Activated CD8-positive, alpha-beta T cell treated with anti-CD3 and anti-CD28 coated beads for 36 hours (primary cell): ENCODE results near the gene ZSCAN10. TPM values are rescaled to one million over a fixed set of nuclear protein-coding genes. Genes with fewer than 3 reads are reported as not detected.

Experiments
- ATAC-seq: fragments of 200-7000 bp; cut with Tn5 transposase; one replicate; pipeline ENCODE4 v1.10.0; 2021; ENCODE audit warnings: mild to moderate bottlenecking, moderate library complexity
- CTCF ChIA-PET: fragments of 350-600 bp; sonication (Branson Sonifier 250); formaldehyde crosslinking; loops from one replicate; lab custom pipeline; 2021; ENCODE audit warnings: antibody characterized with exemption; lab: Charles Lee
- POLR2A ChIA-PET: fragments of 350-600 bp; sonication (Branson Sonifier 250); formaldehyde crosslinking; loops from one replicate; lab custom pipeline; 2021; ENCODE audit warnings: antibody characterized with exemption; lab: Charles Lee
- DNase-seq: peaks from one replicate; pipeline ENCODE4 v3.0.0-alpha.2; 2020
- H3K27ac Mint-ChIP-seq: one replicate; pipeline ENCODE4 v1.8.0; 2021; ENCODE audit warnings: mild to moderate bottlenecking, mixed read lengths
- H3K27me3 Mint-ChIP-seq: one replicate; pipeline ENCODE4 v1.8.0; 2021; ENCODE audit warnings: mixed read lengths
- H3K36me3 Mint-ChIP-seq: one replicate; pipeline ENCODE4 v1.8.0; 2021; ENCODE audit warnings: low read depth, mixed read lengths
- H3K4me1 Mint-ChIP-seq: one replicate; pipeline ENCODE4 v1.8.0; 2021; ENCODE audit warnings: low read depth, mixed read lengths
- H3K4me3 Mint-ChIP-seq: one replicate; pipeline ENCODE4 v1.8.0; 2021; ENCODE audit warnings: mild to moderate bottlenecking, moderate library complexity, mixed read lengths
- H3K9me3 Mint-ChIP-seq: one replicate; pipeline ENCODE4 v1.8.0; 2021; ENCODE audit warnings: mixed read lengths
- intact Hi-C: fragments of 100-400 bp; cut with micrococcal nuclease; formaldehyde crosslinking; loops from one replicate; pipeline ENCODE4 v1.10.0; 2022
- total RNA-seq, 2 experiments: library from RNA; stranded (reverse); gene quantifications; one replicate each; pipeline ENCODE4 v1.2.3, GENCODE V29; 2021
- TF ChIP-seq, protein P1 (sequence below): fragments of 200-600 bp; IDR thresholded peaks from one replicate; pipeline ENCODE4 v1.8.0; 2022; ENCODE audit warnings: antibody characterized with exemption, mild to moderate bottlenecking

ZSCAN10 gene
- total RNA-seq, 2 experiments from 2014 or later, result 0.09 to 0.25 TPM

DNA sequence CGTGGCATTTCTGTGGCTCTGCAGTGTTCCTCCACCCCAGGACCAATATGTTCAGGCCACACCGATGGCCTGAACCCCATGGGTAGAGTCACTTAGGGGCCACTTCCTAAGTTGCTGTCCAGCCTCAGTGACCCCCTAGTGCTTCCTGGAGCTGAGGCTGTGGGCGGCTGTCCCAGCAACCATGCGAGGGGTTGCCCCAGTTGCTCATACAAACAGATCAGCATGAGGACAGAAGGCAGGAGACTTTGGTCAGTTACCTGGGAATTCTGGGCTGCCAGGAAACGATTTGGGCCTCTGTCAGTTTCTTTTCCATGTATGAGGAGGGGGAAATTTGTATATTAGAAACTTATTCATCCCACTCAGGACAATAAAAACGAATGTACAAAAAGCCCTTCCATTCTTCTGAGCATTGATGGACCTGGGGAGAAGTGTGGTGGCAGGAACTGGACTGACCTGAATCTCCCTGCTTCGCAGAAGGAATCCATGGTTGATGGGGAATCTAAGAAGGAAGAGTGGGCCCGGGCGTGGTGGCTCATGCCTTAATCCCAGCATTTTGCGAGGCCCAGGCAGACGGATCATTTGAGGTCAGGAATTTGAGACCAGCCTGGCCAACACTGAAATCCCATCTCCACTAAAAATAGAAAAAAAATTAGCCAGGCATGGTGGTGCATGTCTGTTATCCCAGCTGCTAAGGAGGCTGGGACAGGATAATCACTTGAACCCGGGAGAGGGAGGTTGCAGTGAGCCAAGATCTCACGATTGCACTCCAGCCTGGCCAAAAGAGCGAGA lies 38.6 kb downstream of the ZSCAN10 start:
- POLR2A ChIA-PET, result interaction anchor here (0.6 to 3.5 kb wide), 6 partner anchors 9 to 74 kb away, joined by 3 to 27 read pairs (median 11); partner anchors contain the start of gene ZNF213
- H3K27me3 Mint-ChIP-seq, result no peaks in the 10 kb centered on the region
- H3K36me3 Mint-ChIP-seq, result peaks cover 10% of the 10 kb centered on the region
- ATAC-seq (no peak), DNase-seq (no peak)
- CTCF ChIA-PET, result interaction anchor here (1.0 to 14.0 kb wide), 18 partner anchors 10 to 107 kb away, joined by 3 to 288 read pairs (median 16); partner anchors contain the start of genes HCFC1R1, THOC6, ZNF213 and ZSCAN10
- H3K9me3 Mint-ChIP-seq, result no peaks in the 10 kb centered on the region
- TF ChIP-seq, protein P1, sequence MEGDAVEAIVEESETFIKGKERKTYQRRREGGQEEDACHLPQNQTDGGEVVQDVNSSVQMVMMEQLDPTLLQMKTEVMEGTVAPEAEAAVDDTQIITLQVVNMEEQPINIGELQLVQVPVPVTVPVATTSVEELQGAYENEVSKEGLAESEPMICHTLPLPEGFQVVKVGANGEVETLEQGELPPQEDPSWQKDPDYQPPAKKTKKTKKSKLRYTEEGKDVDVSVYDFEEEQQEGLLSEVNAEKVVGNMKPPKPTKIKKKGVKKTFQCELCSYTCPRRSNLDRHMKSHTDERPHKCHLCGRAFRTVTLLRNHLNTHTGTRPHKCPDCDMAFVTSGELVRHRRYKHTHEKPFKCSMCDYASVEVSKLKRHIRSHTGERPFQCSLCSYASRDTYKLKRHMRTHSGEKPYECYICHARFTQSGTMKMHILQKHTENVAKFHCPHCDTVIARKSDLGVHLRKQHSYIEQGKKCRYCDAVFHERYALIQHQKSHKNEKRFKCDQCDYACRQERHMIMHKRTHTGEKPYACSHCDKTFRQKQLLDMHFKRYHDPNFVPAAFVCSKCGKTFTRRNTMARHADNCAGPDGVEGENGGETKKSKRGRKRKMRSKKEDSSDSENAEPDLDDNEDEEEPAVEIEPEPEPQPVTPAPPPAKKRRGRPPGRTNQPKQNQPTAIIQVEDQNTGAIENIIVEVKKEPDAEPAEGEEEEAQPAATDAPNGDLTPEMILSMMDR, result no peak
- H3K4me3 Mint-ChIP-seq, result peak overlapping the region; percentile 82
- peaks cover 53% of the 10 kb centered on the region for H3K4me1 Mint-ChIP-seq
- intact Hi-C loops, result loop anchor here (2.0 kb wide), 1 partner anchor 66 kb away; no protein-coding TSS in a partner anchor
- H3K27ac Mint-ChIP-seq, result peak overlapping the region; percentile 93

DNA sequence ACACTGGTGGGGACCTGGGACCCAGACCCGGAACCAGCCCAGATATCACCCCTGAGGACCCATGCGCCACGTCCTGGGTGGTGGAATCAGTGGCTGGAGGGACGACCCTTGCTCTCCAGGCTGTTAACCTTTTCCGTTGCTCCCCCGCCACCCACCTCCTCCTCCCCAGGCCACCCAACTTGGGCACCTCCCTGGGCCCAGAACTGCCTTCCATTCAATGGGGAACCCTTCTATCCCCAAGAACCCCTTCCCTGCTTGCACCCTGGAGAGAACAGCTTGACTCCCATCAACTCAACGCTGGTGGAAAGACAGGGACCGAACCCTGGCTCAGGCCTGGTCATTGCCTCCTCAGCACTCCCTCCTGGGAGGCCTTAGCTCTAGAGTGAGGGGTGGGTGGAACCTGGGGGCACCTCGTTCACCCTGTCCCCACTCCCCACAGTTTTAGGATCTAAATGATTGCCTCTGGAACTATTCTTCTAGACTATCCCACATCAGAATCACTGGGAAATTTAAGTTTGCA lies 39.3 kb downstream of the ZSCAN10 start:
- Mint-ChIP-seq H3K27ac (peak overlapping the region; percentile 93), H3K4me3 (peak overlapping the region; percentile 82), H3K36me3 (peaks cover 15% of the 10 kb centered on the region), H3K27me3 (no peaks in the 10 kb centered on the region), H3K4me1 (peaks cover 57% of the 10 kb centered on the region), H3K9me3 (no peaks in the 10 kb centered on the region)
- POLR2A ChIA-PET, result interaction anchor here (0.7 to 3.5 kb wide), 11 partner anchors 9 to 112 kb away, joined by 3 to 27 read pairs (median 7); partner anchors contain the start of genes ZNF213 and ZSCAN10
- intact Hi-C loops, result loop anchor here (2.0 kb wide), 1 partner anchor 67 kb away; no protein-coding TSS in a partner anchor
- TF ChIP-seq, protein P1, result no peak
- DNase-seq (no peak), ATAC-seq (no peak)
- CTCF ChIA-PET, result interaction anchor here (0.6 to 14.0 kb wide), 27 partner anchors 9 to 224 kb away, joined by 3 to 288 read pairs (median 11); partner anchors contain the start of genes HCFC1R1, THOC6, ZNF213 and ZSCAN10

DNA sequence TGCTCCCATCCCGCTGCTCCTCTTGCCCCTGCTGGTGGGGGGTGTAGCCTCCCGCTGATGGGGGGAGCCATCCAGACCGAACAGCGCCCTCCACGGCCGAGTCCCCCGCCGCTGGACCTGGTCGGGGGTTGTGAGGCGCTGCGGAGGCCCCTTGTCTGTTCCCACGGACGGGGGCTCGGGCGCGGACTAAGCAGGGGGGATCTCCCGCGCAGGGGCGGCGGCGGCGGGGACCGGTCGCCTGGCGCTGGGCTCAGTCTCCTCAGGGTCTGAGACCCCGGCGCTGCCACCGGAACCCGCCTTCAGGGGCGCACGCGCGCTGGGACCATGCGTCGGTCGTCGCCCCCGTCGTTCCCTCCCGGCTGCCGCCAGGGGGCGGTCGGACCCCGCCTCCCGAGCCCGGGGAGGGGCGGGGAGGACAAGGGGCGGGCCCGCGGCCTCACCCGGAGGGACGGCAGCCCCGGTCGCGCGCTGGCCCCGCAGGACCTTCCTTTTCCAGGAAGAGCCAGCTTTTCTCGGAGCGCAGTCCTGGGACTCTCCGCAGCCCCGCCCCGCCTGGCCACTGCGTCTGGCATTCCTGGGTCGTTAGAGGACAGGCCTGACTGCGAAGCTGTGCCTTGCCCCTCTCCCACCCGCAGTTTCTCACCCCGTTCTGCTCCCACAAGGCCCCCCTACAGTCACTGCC lies 39.9 kb downstream of the ZSCAN10 start:
- no peaks in the 10 kb centered on the region for H3K27me3 Mint-ChIP-seq
- intact Hi-C loops, result no loop called here
- peak overlapping the region; percentile 93 for H3K27ac Mint-ChIP-seq
- POLR2A ChIA-PET, result interaction anchor here (0.7 to 3.5 kb wide), 18 partner anchors 8 to 112 kb away, joined by 3 to 27 read pairs (median 6); partner anchors contain the start of genes ZNF213 and ZSCAN10
- peaks cover 19% of the 10 kb centered on the region for H3K36me3 Mint-ChIP-seq
- TF ChIP-seq, protein P1, result peak; percentile 98
- H3K4me1 Mint-ChIP-seq, result peaks cover 57% of the 10 kb centered on the region
- DNase-seq (peak; percentile 87), ATAC-seq (peak; percentile 86)
- no peaks in the 10 kb centered on the region for H3K9me3 Mint-ChIP-seq
- peak overlapping the region; percentile 82 for H3K4me3 Mint-ChIP-seq
- CTCF ChIA-PET, result interaction anchor here (0.6 to 14.0 kb wide), 40 partner anchors 9 to 225 kb away, joined by 3 to 288 read pairs (median 6); partner anchors contain the start of genes HCFC1R1, THOC6, ZNF213 and ZSCAN10

DNA sequence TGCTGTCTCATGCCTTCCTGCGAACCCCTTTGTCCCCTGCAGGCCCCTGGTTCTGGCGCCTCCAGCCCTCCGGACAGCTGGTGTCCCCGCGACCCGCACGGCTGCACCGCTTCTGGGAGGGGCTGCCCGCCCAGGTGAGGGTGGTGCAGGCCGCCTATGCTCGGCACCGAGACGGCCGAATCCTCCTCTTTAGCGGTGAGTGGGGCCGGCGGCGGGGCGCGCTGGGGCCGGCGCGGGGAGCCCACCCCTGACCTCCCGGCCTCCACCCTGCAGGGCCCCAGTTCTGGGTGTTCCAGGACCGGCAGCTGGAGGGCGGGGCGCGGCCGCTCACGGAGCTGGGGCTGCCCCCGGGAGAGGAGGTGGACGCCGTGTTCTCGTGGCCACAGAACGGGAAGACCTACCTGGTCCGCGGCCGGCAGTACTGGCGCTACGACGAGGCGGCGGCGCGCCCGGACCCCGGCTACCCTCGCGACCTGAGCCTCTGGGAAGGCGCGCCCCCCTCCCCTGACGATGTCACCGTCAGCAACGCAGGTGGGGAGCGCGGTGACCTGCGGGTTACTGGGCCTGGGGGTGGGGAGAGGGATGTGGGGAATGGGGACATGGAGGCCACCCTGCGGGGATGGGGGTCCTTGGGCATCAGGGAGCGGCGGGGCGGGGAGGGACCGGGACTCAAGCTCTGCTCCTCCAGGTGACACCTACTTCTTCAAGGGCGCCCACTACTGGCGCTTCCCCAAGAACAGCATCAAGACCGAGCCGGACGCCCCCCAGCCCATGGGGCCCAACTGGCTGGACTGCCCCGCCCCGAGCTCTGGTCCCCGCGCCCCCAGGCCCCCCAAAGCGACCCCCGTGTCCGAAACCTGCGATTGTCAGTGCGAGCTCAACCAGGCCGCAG lies 40.7 kb downstream of the ZSCAN10 start:
- no peaks in the 10 kb centered on the region for H3K9me3 Mint-ChIP-seq
- peak overlapping the region; percentile 77 for H3K27ac Mint-ChIP-seq
- H3K27me3 Mint-ChIP-seq, result no peaks in the 10 kb centered on the region
- H3K4me3 Mint-ChIP-seq, result peak overlapping the region; percentile 82
- POLR2A ChIA-PET, result interaction anchor here (0.5 to 3.5 kb wide), 18 partner anchors 8 to 798 kb away, joined by 3 to 27 read pairs (median 6); partner anchors contain the start of genes HCFC1R1, THOC6 and ZNF213
- peaks cover 25% of the 10 kb centered on the region for H3K36me3 Mint-ChIP-seq
- ATAC-seq, result peak; percentile 52
- CTCF ChIA-PET, result interaction anchor here (0.8 to 14.0 kb wide), 34 partner anchors 9 to 225 kb away, joined by 3 to 288 read pairs (median 8); partner anchors contain the start of genes HCFC1R1, THOC6, ZNF213 and ZSCAN10
- intact Hi-C loops, result no loop called here
- peaks cover 58% of the 10 kb centered on the region for H3K4me1 Mint-ChIP-seq
- peak; percentile 83 for DNase-seq
- TF ChIP-seq, protein P1, result no peak
